NCI-H69 (cell line): ENCODE data around the gene ZNF608.

ENCODE experiments used
- DNase-seq: peaks from one replicate; lab custom pipeline; 2025; lab: John Stamatoyannopoulos, UW

Gene ZNF608

GRCh38 chr5:124738681-124739633, 7.5 kb downstream of the ZNF608 start:
- peak; percentile 99 for DNase-seq

DNA sequence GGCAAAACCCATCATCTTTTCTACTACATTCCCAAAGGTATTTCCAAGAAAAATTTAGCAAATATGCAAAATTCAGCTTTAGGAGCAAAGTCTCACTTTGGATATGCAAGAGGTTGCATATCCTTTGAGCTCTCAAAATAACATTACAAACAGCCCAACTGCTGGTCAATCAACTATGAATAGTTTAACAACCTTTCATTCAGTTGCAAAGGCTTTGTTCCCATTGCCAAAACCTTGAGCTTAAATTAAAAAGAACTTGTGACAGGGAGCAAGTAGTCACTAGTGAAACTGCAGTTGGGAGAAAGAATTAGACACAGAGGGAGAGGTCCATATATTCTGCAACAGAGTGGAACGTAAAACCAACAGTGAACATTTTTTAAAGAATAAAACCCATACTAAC, 8.8 kb downstream of the ZNF608 start:
- peak; percentile 62 for DNase-seq

DNA sequence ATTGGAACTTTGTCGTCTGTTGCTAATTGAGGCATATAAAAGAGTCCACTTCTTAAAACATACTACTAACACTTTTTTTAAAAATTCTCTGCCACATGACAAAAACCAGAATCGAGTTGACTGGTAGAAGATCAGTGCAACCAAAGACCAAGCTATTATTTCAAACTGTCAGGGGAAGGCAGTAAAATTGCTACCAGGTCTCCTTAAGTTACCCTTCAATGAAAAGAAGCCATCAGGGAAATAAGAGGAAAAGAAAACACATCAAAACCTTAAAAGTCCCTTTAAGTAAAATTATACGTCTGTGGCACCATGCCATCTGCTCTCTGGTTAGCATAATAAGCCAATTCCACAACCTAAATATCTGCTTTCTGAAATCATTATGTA, 9.6 kb downstream of the ZNF608 start:
- DNase-seq, result peak; percentile 94

DNA sequence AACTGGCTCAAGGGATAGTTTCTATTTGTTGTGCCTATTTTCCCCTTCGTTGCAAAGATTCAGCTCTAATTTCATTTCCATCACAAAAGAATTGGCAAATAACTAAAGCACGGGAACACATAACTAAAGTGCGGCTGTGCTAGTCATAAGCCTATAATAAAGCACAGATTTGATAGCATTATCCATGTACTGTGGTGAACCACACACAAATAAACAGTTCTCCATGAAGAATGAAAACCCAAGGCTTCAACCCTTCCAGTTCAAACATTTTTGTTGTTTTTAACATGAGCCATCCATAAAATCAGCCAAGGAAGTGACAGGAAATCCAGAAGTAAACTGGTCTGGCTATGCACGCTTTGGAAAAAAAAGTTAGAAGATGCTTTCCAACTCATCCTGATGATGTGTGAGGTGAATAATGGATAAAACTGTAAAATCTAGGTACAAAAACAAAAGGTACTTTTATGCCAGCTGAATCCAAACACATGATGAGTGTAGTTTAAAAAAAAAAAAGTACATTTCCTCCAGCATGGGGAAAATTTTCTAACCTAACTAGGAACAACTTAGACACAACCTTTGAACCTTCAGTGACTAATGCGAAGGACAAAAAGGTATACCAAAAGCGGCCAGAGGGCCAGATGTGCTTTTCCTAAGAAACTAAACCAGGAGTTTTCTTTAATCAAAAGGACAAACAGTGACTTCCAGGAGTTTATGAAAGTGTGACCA, 10.2 kb downstream of the ZNF608 start:
- peak; percentile 78 for DNase-seq

DNA sequence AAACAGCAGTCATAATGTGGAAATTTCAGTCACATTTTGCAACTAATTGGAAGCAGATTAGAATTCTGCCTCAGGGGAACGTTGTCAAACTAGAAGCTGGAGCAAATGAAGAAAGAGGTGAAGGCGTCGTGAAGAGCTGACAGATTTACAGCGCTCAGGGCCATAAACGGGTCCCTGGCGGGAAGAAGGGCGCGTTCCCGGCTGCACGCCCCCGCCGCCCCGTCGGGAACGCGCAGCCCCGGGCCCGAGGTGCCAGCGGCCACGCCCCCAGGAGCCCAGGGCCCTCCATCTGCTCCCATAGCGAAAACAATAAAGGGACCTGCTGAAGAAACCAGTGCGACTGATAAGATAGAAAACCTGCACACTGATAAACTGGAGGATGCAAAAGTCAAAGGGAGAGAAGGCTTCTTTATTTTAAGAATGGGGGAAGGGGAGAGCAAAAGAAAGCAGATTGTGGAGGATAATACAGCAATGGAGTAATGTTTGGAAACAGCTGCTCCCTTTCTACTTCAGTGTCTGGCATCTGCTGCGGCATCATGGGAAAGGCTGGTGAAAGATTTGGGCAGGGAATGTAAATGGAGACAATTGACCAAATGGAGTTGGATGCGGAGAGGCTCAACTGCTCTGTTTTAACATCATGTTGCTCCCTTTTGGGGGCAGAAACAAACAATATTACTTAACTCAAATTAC, 11.1 kb downstream of the ZNF608 start:
- DNase-seq, result peak; percentile 99

DNA sequence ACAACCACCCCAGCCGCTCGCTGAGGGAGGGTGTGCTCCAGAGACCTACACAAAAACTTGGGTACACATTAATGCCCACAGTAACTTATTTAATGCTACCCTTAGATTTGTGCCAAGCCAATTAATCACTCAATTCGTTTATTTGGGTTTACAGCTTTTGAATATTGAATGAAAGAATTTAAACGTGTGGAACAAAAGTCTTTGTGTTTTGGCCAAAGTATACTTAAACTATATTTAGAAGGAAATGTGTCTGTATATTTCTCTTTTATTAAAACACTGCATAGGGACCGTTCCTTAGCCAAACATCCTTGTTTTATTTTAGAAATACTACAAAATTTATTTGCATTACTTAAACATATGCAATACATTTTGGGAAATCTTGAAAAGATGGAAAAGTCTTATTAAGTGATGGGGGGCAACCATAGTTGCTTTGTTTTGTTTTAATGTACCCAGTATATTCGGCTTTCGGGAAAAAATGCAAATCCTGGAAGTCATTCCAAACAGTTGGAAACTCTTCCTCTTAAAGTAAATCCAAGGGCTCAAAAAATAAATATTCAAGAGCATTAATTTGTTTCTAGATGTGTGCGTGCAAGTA, 11.8 kb downstream of the ZNF608 start:
- peak; percentile 72 for DNase-seq

GRCh38 chr5:124733329-124733650, 13.1 kb downstream of the ZNF608 start:
- peak; percentile 98 for DNase-seq

DNA sequence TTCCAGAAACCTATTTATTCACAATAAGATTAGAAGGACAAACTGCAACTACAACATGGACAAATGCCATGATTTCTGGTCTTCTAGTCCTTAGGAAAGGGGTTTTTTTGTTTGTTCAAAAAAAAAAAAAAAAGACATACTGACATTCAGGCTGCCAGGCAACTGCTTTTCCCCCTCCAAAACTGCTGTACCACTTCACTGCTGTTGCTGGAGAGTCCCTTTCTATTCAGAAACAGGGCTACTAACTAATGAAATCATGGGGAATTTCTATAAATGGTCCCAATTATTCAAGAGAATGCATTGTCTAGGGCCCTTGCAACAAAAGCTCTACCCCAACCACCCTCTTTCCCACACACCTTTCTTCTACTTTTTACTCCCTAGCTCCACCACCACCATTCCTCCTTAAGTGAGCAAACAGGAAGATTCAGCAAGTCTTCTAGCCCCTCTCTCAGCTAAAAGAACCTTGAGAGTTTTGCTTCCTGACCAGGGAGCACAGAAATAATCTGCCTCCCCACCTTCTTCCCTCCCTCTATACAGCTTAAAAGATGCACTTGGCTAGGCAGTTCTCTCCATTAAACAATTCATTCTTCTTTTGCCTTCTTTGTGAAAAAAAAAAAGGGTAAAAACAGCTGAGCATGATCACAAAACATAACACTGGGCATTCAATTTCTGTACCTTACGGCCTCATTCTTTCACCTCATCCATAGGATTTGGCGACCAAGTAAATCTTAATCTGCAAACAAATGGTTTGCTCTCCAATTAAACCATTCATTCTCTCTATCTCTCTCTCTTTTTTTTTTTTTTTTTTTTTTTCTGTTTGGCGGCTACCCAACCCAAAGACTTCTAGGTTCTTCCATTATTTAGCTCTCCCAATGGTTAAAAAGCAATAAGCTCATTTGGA, 13.8 kb downstream of the ZNF608 start:
- peak; percentile 77 for DNase-seq

- DNase-seq, result no peak
Measured at GRCh38 chr5:124730381-124730780, 16.1 kb downstream of the ZNF608 start.

DNA sequence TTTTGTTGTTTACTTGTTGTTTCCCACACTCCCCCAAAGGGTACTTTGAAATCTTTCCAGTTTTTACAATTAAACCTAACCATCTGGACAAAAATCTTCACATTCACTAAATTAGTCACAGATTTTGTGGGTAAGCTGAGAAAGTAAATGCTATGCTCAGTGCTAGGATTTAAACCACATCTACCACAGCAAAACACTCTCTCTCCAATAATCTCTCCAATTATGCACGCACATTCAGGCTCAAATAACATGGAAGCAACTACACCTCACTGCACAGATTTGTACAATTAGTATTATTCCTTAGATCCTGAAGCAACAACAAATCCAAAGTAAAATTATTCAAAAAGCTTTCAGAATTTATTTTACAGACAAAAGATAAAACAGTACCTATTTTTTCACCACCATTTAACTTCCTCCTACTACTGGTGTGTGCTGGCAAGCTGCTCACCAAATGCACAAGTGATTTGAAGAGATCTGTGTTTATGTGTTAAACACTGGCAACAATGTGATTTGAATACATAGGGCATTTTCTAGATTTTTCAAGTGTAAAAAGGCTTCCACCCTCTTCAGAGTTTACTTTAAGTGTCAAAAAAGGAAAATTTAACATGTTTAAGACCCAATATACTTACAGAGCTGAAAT, 16.6 kb downstream of the ZNF608 start:
- DNase-seq, result no peak

- peak; percentile 42 for DNase-seq
Measured at GRCh38 chr5:124728968-124729332, 17.5 kb downstream of the ZNF608 start.

GRCh38 chr5:124728331-124728967, 18.0 kb downstream of the ZNF608 start:
- no peak for DNase-seq

DNA sequence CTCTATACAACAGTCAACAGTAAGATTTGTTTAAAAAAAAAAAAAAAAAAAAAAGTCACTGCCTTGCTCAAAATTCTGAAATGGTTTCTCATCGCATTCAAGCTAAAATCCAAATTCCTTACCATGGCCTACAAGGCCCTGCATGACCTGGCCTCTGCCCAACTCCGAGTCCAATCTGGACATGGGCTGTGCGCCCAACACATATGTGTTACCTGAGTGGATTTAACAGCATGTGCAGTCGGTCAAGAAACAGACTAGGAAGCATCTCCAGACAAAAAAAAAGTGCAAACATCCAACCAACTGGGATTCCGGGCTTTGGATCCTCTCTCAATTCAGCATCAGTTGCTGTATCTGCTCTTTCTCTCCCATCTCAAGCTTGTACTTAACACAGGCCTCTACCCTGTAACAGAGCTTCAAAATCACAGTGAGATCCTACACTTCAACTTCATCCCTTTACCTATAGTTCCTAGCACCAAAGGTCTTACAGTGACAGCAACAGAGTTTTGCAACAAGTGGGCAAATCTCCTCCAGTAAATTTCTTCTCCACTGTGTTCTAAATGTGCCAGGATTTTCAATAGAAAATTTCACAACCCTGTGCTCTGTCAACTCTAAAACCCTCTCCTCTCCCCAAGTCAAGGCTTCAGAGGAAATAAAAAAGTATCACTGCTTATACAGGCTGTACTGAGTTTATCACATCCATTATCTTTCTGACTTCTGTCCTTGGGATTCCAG, 19.6 kb downstream of the ZNF608 start:
- no peak for DNase-seq

- DNase-seq, result no peak
Measured at GRCh38 chr5:124725622-124726258, 20.7 kb downstream of the ZNF608 start.

DNA sequence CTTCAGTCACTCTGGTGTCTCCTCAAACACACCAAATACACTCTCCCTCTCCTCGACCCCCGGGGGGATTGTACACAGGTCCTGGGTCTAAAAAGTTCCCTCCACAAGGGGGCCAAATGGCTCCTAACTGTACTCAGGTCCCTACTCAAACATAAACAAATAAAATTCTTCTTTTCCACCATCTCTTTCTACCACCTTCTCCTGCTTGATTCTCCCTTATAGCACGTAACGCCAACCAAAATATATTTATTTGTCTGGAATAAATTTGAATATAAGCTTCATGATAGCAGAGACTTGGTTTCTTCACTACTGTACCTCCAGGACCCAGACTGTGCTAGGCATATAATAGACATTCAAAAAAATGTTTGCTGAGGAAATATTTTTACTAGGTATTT, 21.4 kb downstream of the ZNF608 start:
- peak; percentile 72 for DNase-seq

DNA sequence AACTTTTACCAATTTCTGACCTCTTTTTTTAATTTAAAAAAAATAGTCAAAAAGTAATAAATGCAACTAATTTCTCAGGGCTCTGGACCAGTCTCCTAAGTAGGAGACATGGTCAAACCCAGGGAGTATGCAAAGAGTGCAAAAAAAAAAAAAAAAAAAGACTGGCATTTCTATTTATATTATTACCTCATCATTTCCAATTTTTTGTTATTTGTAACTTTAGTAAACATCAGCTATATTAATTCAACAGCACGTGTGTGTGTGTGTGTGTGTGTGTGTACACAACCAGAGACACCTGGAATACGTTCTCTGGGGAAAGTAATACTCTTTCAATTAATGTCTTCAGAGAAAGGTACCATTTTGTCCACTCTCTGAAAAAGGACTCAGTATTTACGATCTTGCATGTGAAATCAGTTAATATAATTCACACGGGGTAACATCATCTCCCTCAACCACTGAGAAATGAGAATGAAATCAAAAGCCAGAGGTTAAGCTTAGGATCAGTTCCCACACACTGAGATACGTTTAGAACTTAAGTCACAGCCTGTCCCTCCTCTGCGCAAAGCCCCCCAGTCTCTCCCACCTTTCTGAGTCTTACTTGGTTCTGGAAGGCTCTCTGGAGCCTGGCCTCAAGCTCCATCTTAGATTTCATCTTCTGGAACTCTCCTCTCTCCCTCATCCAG, 21.9 kb downstream of the ZNF608 start:
- peak; percentile 56 for DNase-seq

DNA sequence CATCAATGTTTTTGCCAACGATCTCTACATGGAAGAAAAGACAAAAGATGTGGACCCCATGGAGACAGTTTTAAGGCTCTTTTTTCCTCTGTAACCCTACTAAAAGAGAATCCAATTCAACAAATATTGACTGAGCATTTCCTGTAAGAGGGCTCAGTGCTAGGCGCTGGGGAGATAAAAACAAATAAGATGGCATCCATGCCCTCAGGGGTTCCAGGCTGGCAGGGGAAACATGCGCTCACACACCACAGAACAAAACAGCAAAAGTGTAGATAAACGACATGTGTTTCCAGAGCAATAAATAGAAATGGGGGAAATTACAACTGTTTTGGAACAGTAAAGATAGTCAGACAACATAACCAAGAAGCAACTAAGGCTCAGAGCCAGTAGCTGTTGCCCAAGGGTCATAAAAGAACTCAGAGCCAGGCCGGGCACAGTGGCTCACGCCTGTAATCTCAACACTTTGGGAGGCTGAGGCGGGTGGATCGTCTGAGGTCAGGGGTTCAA, 25.2 kb downstream of the ZNF608 start:
- DNase-seq, result peak; percentile 81

DNA sequence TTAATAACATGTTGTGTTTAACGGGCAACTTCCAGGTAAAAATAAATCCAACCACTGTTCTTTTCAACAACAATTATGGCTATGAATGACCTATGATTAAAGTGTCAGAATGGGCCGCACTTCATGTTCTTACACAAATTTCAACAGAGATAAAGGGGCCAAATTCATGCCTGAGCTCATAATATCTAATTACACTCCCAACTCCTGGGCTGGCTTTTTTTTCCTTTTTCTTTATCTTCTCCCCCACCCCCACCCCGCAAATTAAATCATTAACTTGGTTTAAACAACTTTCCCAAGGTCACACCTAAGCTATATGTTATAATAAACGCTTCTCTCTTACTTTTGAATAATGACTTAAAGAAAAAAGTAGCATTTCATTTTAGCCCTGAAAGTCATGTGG, 25.8 kb downstream of the ZNF608 start:
- DNase-seq, result peak; percentile 53
